Fibroblast of skin of right biceps (primary cell): Measurements from ENCODE around the gene FLT3.
"Not testable (repeated sequence)": the region's sequence is repeated elsewhere in the genome, so short reads cannot be mapped to it uniquely, and the experiment has no call there.

Experiments used
- DNase-seq: peaks from one replicate; pipeline ENCODE4 v3.0.0-alpha.2; 2013

FLT3 gene

GRCh38 chr13:27970382-27971235 is 129.8 kb downstream of the FLT3 start:
- DNase-seq: no peak

- DNase-seq: no peak
Observed at GRCh38 chr13:27969866-27970229, 130.5 kb downstream of the FLT3 start.

GRCh38 chr13:27969082-27969865 is 131.1 kb downstream of the FLT3 start, which contains the start of gene CDX2:
Gene CDX2, minus strand, starts transcription at chr13:27969315. Its CDS starts 309 bp downstream, at chr13:27969006.
- no peak for DNase-seq

GRCh38 chr13:27968316-27969081 is 131.9 kb downstream of the FLT3 start:
- no peak for DNase-seq

- DNase-seq: no peak
Observed at GRCh38 chr13:27967736-27968315, 132.6 kb downstream of the FLT3 start.

- no peak for DNase-seq
Observed at GRCh38 chr13:27967203-27967735, 133.1 kb downstream of the FLT3 start.

GRCh38 chr13:27966641-27967202 is 133.7 kb downstream of the FLT3 start:
- DNase-seq: no peak

- DNase-seq: no peak
Observed at GRCh38 chr13:27965740-27966640, 134.4 kb downstream of the FLT3 start.

- no peak for DNase-seq
Observed at GRCh38 chr13:27965343-27965739, 135.0 kb downstream of the FLT3 start.

GRCh38 chr13:27964741-27965323 is 135.5 kb downstream of the FLT3 start:
- no peak for DNase-seq

- DNase-seq: not testable (repeated sequence)
Observed at GRCh38 chr13:27964206-27964605, 136.2 kb downstream of the FLT3 start.

- DNase-seq: no peak
Observed at GRCh38 chr13:27963491-27963890, 136.9 kb downstream of the FLT3 start.

GRCh38 chr13:27962982-27963381 is 137.4 kb downstream of the FLT3 start:
- DNase-seq: no peak

- DNase-seq: no peak
Observed at GRCh38 chr13:27962128-27962841, 138.1 kb downstream of the FLT3 start.

GRCh38 chr13:27961227-27962085 is 138.9 kb downstream of the FLT3 start:
- DNase-seq: no peak

- DNase-seq: no peak
Observed at GRCh38 chr13:27960362-27961226, 139.8 kb downstream of the FLT3 start.

GRCh38 chr13:27959976-27960361 is 140.4 kb downstream of the FLT3 start:
- no peak for DNase-seq
